Testis (tissue), 2 donors: ENCODE data around the gene SPDYA.

Experiments used
- CTCF ChIP-seq, 3 experiments: fragments of 450-650 bp in 2 of 3; fragments of 200-600 bp in 1 of 3; sonication (generic) in 1 of 3; IDR thresholded peaks; one replicate each; pipeline ENCODE4 v1.5.1; 2016 to 2019; ENCODE audit warnings: antibody characterized with exemption in 3 of 3, mild to moderate bottlenecking in 2 of 3, moderate library complexity in 1 of 3
- POLR2A ChIP-seq: fragments of 450-650 bp; IDR thresholded peaks from one replicate; pipeline ENCODE4 v1.6.1; 2017; ENCODE audit warnings: antibody characterized with exemption, mild to moderate bottlenecking, moderate library complexity

DNA sequence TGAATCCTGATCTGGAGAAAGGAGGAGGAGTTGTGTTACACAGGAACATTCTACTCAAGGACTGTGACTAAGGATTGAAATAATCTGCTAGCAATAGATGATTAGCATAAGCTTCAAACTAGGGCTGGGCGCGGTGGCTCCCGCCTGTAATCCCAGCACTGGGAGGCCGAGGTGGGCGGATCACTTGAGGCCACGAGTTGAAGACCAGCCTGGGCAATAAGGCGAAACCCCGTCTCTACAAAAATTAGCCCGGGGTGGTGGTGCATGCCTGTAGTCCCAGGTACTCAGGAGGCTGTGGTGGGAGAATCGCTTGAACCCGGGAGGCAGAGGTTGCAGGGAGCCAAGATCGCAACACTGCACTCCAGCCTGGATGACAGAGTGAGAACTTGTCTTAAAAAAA is 58.0 kb downstream of the SPDYA start:
- no peak for TF ChIP-seq CTCF (IDR thresholded peaks at IDR 0.05)
- no peak for TF ChIP-seq POLR2A
